DMS153 (cell line): ENCODE data around the gene TMEM120B.
"Not testable (repeated sequence)": the region's sequence is repeated elsewhere in the genome, so short reads cannot be mapped to it uniquely, and the experiment has no call there.

Experiments
- DNase-seq: peaks from one replicate; lab custom pipeline; 2025; lab: John Stamatoyannopoulos, UW

TMEM120B gene

GRCh38 chr12:121748218-121748570, 35.6 kb downstream of the TMEM120B start:
- no peak for DNase-seq

GRCh38 chr12:121748571-121749265, 36.2 kb downstream of the TMEM120B start:
- DNase-seq = no peak

GRCh38 chr12:121749267-121749666, 36.7 kb downstream of the TMEM120B start:
- no peak for DNase-seq

GRCh38 chr12:121750507-121750955, 38.0 kb downstream of the TMEM120B start:
- DNase-seq = no peak

GRCh38 chr12:121751034-121751433, 38.5 kb downstream of the TMEM120B start:
- DNase-seq = no peak

GRCh38 chr12:121751749-121752351, 39.3 kb downstream of the TMEM120B start:
- DNase-seq = no peak

GRCh38 chr12:121753844-121754264, 41.3 kb downstream of the TMEM120B start:
- DNase-seq = no peak

GRCh38 chr12:121754836-121755235, 42.3 kb downstream of the TMEM120B start:
- no peak for DNase-seq

GRCh38 chr12:121755591-121755990, 43.0 kb downstream of the TMEM120B start:
- DNase-seq = no peak

GRCh38 chr12:121758536-121758935, 46.0 kb downstream of the TMEM120B start:
- DNase-seq = not testable (repeated sequence)

GRCh38 chr12:121762269-121762668, 49.7 kb downstream of the TMEM120B start:
- no peak for DNase-seq

GRCh38 chr12:121764808-121765207, 52.3 kb downstream of the TMEM120B start:
- DNase-seq = no peak

- DNase-seq = no peak
These were observed 53.0 kb downstream of the TMEM120B start for GRCh38 chr12:121765573-121765972.

GRCh38 chr12:121766290-121767039, 53.9 kb downstream of the TMEM120B start:
- DNase-seq = no peak

- peak; percentile 16 for DNase-seq
These were observed 55.0 kb downstream of the TMEM120B start for GRCh38 chr12:121767525-121768016.

- DNase-seq = no peak
These were observed 56.8 kb downstream of the TMEM120B start for GRCh38 chr12:121769297-121769830.

GRCh38 chr12:121769831-121770301, 57.3 kb downstream of the TMEM120B start:
- no peak for DNase-seq

- no peak for DNase-seq
These were observed 57.8 kb downstream of the TMEM120B start for GRCh38 chr12:121770388-121770787.

GRCh38 chr12:121770813-121771625, 58.5 kb downstream of the TMEM120B start:
- no peak for DNase-seq

GRCh38 chr12:121773011-121773777, 60.6 kb downstream of the TMEM120B start:
- peak; percentile 46 for DNase-seq
